ENCODE measurements around the gene AQP5. TPM values are rescaled to one million over a fixed set of nuclear protein-coding genes. Genes with fewer than 3 reads are reported as not detected.

The AQP5 gene
- total and polyA plus RNA-seq, 2 experiments from 2014 or later = not detected

- no peaks in the 10 kb centered on the region for H3K9me3 ChIP-seq (ENCODE audit: low read depth)
- H3K4me1 ChIP-seq (ENCODE audit: insufficient read depth) = no peaks in the 10 kb centered on the region
- H3K27ac ChIP-seq = no peak overlapping the region
- H3K9ac ChIP-seq = no peak overlapping the region
- no peaks in the 10 kb centered on the region for H3K36me3 ChIP-seq (ENCODE audit: low read depth)
- H3K79me2 ChIP-seq (ENCODE audit: insufficient read depth) = no peaks in the 10 kb centered on the region
- TF ChIP-seq EZH2phosphoT487 (IDR thresholded peaks at IDR 0.05; ENCODE audit: insufficient read depth, low read depth) = no peak
- TF ChIP-seq EZH2 (IDR thresholded peaks at IDR 0.05; ENCODE audit: insufficient read depth, poor library complexity, severe bottlenecking) = no peak
- no peak overlapping the region for H3K4me3 ChIP-seq
- WGBS, 2 experiments (ENCODE audit: low coverage in 1 of 2, low lambda C conversion rate in 2 of 2, missing lambda C conversion rate in 2 of 2) = 47 to 69% methylated on average over 4 of the region's 4 CpGs
- DNase-seq = no peak
- no peak overlapping the region for H3K4me2 ChIP-seq (ENCODE audit: unreplicated experiment)
- no peak overlapping the region for H2AFZ ChIP-seq
- no peaks in the 10 kb centered on the region for H3F3A ChIP-seq (ENCODE audit: insufficient read depth)
- H3K27me3 ChIP-seq (replicated peaks; ENCODE audit: insufficient read depth) = peaks cover 27% of the 10 kb centered on the region
- in situ Hi-C loops (cut with MboI) = no loop called here
- no peaks in the 10 kb centered on the region for H3K9me2 ChIP-seq (ENCODE audit: insufficient read depth)
- no peaks in the 10 kb centered on the region for H4K20me1 ChIP-seq (ENCODE audit: insufficient read depth)
Measured at GRCh38 chr12:49953151-49953550, 8.5 kb upstream of the AQP5 start.

GRCh38 chr12:49953961-49954846 lies 7.5 kb upstream of the AQP5 start:
- in situ Hi-C loops (cut with MboI) = no loop called here
- Histone ChIP-seq H3K79me2 (ENCODE audit: insufficient read depth) (no peaks in the 10 kb centered on the region), H3K36me3 (ENCODE audit: low read depth) (no peaks in the 10 kb centered on the region), H3K4me3 (no peak overlapping the region), H3K9ac (no peak overlapping the region), H4K20me1 (ENCODE audit: insufficient read depth) (no peaks in the 10 kb centered on the region), H2AFZ (no peak overlapping the region), H3K4me2 (ENCODE audit: unreplicated experiment) (no peak overlapping the region), H3K27ac (no peak overlapping the region), H3K9me2 (ENCODE audit: insufficient read depth) (no peaks in the 10 kb centered on the region), H3K4me1 (ENCODE audit: insufficient read depth) (no peaks in the 10 kb centered on the region), H3K9me3 (ENCODE audit: low read depth) (no peaks in the 10 kb centered on the region), H3F3A (ENCODE audit: insufficient read depth) (no peaks in the 10 kb centered on the region), H3K27me3 (replicated peaks; ENCODE audit: insufficient read depth) (peaks cover 28% of the 10 kb centered on the region)
- no peak for DNase-seq
- no peak for TF ChIP-seq EZH2 (IDR thresholded peaks at IDR 0.05; ENCODE audit: insufficient read depth, poor library complexity, severe bottlenecking)
- TF ChIP-seq EZH2phosphoT487 (IDR thresholded peaks at IDR 0.05; ENCODE audit: insufficient read depth, low read depth) = no peak
- WGBS, 2 experiments (ENCODE audit: low coverage in 1 of 2, low lambda C conversion rate in 2 of 2, missing lambda C conversion rate in 2 of 2) = 63 to 66% methylated on average over 21 of the region's 21 CpGs

GRCh38 chr12:49954863-49955830 lies 6.5 kb upstream of the AQP5 start:
- no peaks in the 10 kb centered on the region for H3K4me1 ChIP-seq (ENCODE audit: insufficient read depth)
- H3K79me2 ChIP-seq (ENCODE audit: insufficient read depth) = no peaks in the 10 kb centered on the region
- H3K9me3 ChIP-seq (ENCODE audit: low read depth) = no peaks in the 10 kb centered on the region
- H2AFZ ChIP-seq = peak overlapping the region; percentile 46; the same call in 1 of the 2 replicates
- 0 out of 2 replicates have a peak overlapping the region, but pooled peaks have one; percentile 7 for H3K4me3 ChIP-seq
- in situ Hi-C loops (cut with MboI) = no loop called here
- H3K9ac ChIP-seq = no peak overlapping the region
- 10 to 13% methylated on average over 43 to 47 of the region's 53 CpGs for WGBS, 2 experiments (ENCODE audit: low coverage in 1 of 2, low lambda C conversion rate in 2 of 2, missing lambda C conversion rate in 2 of 2)
- H4K20me1 ChIP-seq (ENCODE audit: insufficient read depth) = no peaks in the 10 kb centered on the region
- H3K9me2 ChIP-seq (ENCODE audit: insufficient read depth) = no peaks in the 10 kb centered on the region
- no peak overlapping the region for H3K27ac ChIP-seq
- no peaks in the 10 kb centered on the region for H3K36me3 ChIP-seq (ENCODE audit: low read depth)
- H3F3A ChIP-seq (ENCODE audit: insufficient read depth) = no peaks in the 10 kb centered on the region
- peak; percentile 48 for DNase-seq
- H3K27me3 ChIP-seq (replicated peaks; ENCODE audit: insufficient read depth) = peaks cover 38% of the 10 kb centered on the region
- TF ChIP-seq EZH2phosphoT487 (IDR thresholded peaks at IDR 0.05; ENCODE audit: insufficient read depth, low read depth) (0 out of 2 replicates have a peak, but pooled peaks have one; percentile 75), EZH2 (IDR thresholded peaks at IDR 0.05; ENCODE audit: insufficient read depth, poor library complexity, severe bottlenecking) (peak; percentile 49)
- H3K4me2 ChIP-seq (ENCODE audit: unreplicated experiment) = no peak overlapping the region

All from GM23248 (cell line).